ENCODE data around the gene CCT8L2.
"Not testable (repeated sequence)": the region's sequence is repeated elsewhere in the genome, so short reads cannot be mapped to it uniquely, and the experiment has no call there.

CCT8L2 gene, protein sequence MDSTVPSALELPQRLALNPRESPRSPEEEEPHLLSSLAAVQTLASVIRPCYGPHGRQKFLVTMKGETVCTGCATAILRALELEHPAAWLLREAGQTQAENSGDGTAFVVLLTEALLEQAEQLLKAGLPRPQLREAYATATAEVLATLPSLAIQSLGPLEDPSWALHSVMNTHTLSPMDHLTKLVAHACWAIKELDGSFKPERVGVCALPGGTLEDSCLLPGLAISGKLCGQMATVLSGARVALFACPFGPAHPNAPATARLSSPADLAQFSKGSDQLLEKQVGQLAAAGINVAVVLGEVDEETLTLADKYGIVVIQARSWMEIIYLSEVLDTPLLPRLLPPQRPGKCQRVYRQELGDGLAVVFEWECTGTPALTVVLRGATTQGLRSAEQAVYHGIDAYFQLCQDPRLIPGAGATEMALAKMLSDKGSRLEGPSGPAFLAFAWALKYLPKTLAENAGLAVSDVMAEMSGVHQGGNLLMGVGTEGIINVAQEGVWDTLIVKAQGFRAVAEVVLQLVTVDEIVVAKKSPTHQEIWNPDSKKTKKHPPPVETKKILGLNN

GRCh38 chr22:16592710-16593109 is at the start of gene CCT8L2:
Gene CCT8L2 (minus strand): TSS chr22:16592810. CDS start chr22:16592550, 260 bp downstream.
- not testable (repeated sequence) for H3K36me3 Mint-ChIP-seq; H3K9me3 Mint-ChIP-seq (ENCODE audit: low read depth); H3K27me3 Mint-ChIP-seq; H3K4me3 Mint-ChIP-seq; H3K27ac Mint-ChIP-seq; H3K4me1 Mint-ChIP-seq (ENCODE audit: low read depth)

DNA sequence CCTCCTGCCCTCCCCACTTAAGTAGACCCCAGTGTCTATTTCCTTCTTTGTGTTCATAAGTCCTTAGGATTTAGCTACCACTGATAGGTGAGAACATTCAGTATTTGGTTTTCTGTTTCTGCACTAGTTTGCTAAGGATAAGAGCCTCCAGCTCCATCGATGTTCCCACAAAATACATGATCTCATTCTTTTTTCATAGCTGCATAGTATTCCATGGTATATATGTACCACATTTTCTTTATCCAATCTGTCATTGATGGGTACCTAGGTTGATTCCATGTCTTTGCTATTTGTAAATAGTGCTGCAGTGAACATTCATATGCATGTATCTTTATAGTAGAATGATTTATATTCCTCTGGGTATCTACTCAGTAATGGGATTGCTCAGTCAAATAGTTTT is 42.8 kb upstream of the CCT8L2 start:
- not testable (repeated sequence) for H3K4me1 Mint-ChIP-seq (ENCODE audit: low read depth); H3K27me3 Mint-ChIP-seq; H3K9me3 Mint-ChIP-seq (ENCODE audit: low read depth); H3K4me3 Mint-ChIP-seq; H3K27ac Mint-ChIP-seq; H3K36me3 Mint-ChIP-seq

DNA sequence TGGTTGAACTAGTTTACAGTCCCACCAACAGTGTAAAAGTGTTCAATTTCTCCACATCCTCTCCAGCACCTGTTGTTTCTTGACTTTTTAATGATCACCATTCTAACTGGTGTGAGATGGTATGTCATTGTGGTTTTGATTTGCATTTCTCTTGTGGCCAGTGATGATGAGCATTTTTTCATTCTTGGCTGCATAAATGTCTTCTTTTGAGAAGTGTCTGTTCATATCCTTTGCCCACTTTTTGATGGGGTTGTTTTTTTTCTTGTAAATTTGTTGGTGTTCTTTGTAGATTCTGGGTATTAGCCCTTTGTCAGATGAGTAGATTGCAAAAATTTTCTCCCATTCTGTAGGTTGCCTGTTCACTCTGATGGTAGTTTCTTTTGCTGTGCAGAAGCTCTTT is 41.5 kb upstream of the CCT8L2 start:
- not testable (repeated sequence) for H3K9me3 Mint-ChIP-seq (ENCODE audit: low read depth); H3K4me3 Mint-ChIP-seq; H3K27ac Mint-ChIP-seq; H3K27me3 Mint-ChIP-seq; H3K36me3 Mint-ChIP-seq; H3K4me1 Mint-ChIP-seq (ENCODE audit: low read depth)

GRCh38 chr22:16628476-16628875 is 35.9 kb upstream of the CCT8L2 start:
- not testable (repeated sequence) for H3K27me3 Mint-ChIP-seq; H3K4me1 Mint-ChIP-seq (ENCODE audit: low read depth); H3K9me3 Mint-ChIP-seq (ENCODE audit: low read depth); H3K4me3 Mint-ChIP-seq; H3K36me3 Mint-ChIP-seq; H3K27ac Mint-ChIP-seq

- not testable (repeated sequence) for H3K27me3 Mint-ChIP-seq; H3K4me3 Mint-ChIP-seq; H3K9me3 Mint-ChIP-seq (ENCODE audit: low read depth); H3K4me1 Mint-ChIP-seq (ENCODE audit: low read depth); H3K36me3 Mint-ChIP-seq; H3K27ac Mint-ChIP-seq
Observed at GRCh38 chr22:16625018-16625417, 32.4 kb upstream of the CCT8L2 start.

GRCh38 chr22:16623595-16623994 is 31.0 kb upstream of the CCT8L2 start:
- H3K9me3 Mint-ChIP-seq (ENCODE audit: low read depth); H3K4me3 Mint-ChIP-seq; H3K36me3 Mint-ChIP-seq; H3K4me1 Mint-ChIP-seq (ENCODE audit: low read depth); H3K27ac Mint-ChIP-seq; H3K27me3 Mint-ChIP-seq: not testable (repeated sequence)

DNA sequence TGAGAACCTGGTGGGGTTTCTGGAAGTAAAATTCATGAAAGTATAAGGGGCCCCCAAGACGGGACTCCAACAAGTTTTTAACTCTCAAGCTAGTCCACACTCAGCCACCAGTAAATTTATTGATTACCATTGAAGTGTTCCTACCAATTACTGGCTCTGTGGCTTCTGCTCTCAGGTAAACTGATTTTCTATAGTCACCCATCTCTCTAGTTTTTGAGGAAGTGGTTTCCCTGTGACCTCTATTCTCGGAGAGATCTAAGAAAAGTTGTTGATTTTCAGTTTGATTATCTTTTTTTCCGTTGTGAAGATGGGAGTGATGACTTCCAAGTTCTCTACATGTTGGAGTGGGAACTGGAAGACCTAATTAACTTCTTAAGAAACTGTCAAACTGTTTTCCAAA is 24.9 kb upstream of the CCT8L2 start:
- not testable (repeated sequence) for H3K27me3 Mint-ChIP-seq; H3K27ac Mint-ChIP-seq; H3K4me3 Mint-ChIP-seq; H3K4me1 Mint-ChIP-seq (ENCODE audit: low read depth); H3K9me3 Mint-ChIP-seq (ENCODE audit: low read depth); H3K36me3 Mint-ChIP-seq

DNA sequence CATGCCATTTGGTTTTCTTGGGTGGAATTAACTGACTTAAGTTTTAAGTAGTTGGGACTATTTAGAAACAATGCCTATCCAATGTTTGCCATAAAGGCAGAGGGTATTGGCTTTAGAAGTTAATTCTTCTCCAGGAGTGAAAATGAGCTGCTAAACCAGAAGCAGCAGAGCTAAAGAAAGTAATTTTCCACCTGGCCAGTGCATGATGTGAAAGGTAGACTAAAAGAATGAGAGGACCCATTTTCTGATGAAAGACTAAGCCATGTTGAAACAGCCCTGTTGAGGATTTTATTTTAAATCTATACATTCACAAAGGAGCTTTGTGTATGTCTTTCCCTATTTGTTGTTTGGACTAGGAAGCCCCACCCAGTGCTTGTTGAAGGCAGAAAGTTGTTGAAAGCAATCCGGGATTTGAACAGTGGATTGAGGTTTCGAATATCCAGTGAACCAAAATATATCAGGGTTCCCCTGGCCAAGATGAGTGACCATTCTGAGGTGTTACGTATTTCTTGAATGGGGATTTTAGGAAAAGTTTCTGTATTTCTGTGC is 23.9 kb upstream of the CCT8L2 start:
- H3K4me3 Mint-ChIP-seq; H3K27ac Mint-ChIP-seq; H3K4me1 Mint-ChIP-seq (ENCODE audit: low read depth); H3K9me3 Mint-ChIP-seq (ENCODE audit: low read depth); H3K36me3 Mint-ChIP-seq: not testable (repeated sequence)
- peaks cover 17% of the 10 kb centered on the region for H3K27me3 Mint-ChIP-seq

GRCh38 chr22:16615606-16616245 is 23.1 kb upstream of the CCT8L2 start:
- not testable (repeated sequence) for H3K36me3 Mint-ChIP-seq; H3K9me3 Mint-ChIP-seq (ENCODE audit: low read depth); H3K4me1 Mint-ChIP-seq (ENCODE audit: low read depth); H3K27ac Mint-ChIP-seq; H3K4me3 Mint-ChIP-seq
- peaks cover 23% of the 10 kb centered on the region for H3K27me3 Mint-ChIP-seq

DNA sequence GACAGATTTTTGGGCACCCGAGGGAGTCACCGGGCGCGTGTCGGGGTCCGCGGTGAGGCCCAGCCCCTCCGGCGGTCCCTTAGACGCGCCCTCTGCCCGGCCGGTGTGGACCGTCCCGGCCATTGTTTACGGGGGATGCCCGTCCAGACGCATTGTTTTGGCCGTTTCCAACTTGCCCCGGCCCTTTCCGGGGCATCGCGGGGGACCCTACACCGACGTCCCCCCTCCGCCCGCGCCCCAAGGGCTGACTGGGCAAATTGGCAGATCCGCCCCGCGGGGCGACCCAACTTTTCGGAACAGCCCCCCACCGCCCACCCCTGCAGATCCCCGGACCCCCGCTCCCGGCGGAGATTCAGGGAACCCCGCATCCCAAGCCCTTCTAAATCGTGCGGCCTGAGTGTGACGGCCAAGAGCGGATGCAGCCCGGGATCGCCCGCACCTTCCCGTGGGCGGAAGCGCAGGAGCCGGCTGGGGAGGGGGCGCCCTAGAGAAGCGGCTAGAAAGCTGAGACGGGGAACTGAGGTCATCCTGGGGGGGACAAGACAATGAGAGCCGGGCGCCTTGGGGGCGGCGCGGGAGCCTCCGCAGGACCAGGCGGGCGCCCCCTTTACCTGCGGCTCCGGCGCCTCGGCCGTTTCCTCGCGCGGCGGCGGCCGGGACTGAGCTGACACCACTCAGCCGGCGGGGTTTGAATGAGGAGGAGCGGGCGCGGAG is 17.1 kb upstream of the CCT8L2 start:
- H3K27ac Mint-ChIP-seq: no peak overlapping the region
- H3K4me1 Mint-ChIP-seq (ENCODE audit: low read depth): peaks cover 3% of the 10 kb centered on the region
- H3K36me3 Mint-ChIP-seq: no peaks in the 10 kb centered on the region
- no peaks in the 10 kb centered on the region for H3K9me3 Mint-ChIP-seq (ENCODE audit: low read depth)
- H3K27me3 Mint-ChIP-seq: peaks cover 36% of the 10 kb centered on the region
- no peak overlapping the region for H3K4me3 Mint-ChIP-seq

GRCh38 chr22:16608931-16609330 is 16.3 kb upstream of the CCT8L2 start:
- Mint-ChIP-seq H3K4me3 (no peak overlapping the region), H3K9me3 (ENCODE audit: low read depth) (no peaks in the 10 kb centered on the region), H3K4me1 (ENCODE audit: low read depth) (peaks cover 3% of the 10 kb centered on the region), H3K27me3 (peaks cover 38% of the 10 kb centered on the region), H3K27ac (no peak overlapping the region), H3K36me3 (no peaks in the 10 kb centered on the region)

GRCh38 chr22:16604257-16604998 is 11.8 kb upstream of the CCT8L2 start:
- Mint-ChIP-seq H3K27me3 (peaks cover 34% of the 10 kb centered on the region), H3K4me1 (ENCODE audit: low read depth) (peaks cover 18% of the 10 kb centered on the region)
- H3K27ac Mint-ChIP-seq; H3K9me3 Mint-ChIP-seq (ENCODE audit: low read depth); H3K36me3 Mint-ChIP-seq; H3K4me3 Mint-ChIP-seq: not testable (repeated sequence)

DNA sequence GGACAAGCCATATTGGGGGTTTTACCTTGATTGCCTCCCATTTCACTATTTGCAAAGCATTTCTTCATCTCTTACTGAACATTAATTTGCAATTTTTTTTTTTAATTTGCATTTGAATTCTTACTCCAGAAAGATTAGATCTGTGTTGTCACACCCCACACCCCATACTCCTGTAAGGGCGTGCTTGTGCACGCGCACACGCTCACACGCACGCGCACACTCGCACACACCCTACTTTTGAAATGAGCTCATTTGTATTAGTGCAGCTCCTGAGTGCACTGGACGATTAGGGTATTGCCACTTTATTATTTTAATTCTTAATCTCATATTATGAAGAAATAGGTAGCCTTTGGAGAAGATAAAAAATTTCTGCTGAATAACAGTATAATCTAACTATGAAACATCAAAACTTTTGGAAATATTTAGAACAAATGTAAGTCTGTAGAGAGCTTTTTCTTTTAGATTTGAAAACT is 11.2 kb upstream of the CCT8L2 start:
- not testable (repeated sequence) for H3K36me3 Mint-ChIP-seq; H3K27ac Mint-ChIP-seq; H3K9me3 Mint-ChIP-seq (ENCODE audit: low read depth)
- peak overlapping the region; percentile 79 for H3K4me3 Mint-ChIP-seq
- peaks cover 36% of the 10 kb centered on the region for H3K27me3 Mint-ChIP-seq
- peaks cover 18% of the 10 kb centered on the region for H3K4me1 Mint-ChIP-seq (ENCODE audit: low read depth)

- Mint-ChIP-seq H3K36me3 (no peaks in the 10 kb centered on the region), H3K9me3 (ENCODE audit: low read depth) (no peaks in the 10 kb centered on the region), H3K27me3 (peaks cover 36% of the 10 kb centered on the region), H3K4me3 (peak overlapping the region; percentile 79), H3K27ac (no peak overlapping the region), H3K4me1 (ENCODE audit: low read depth) (peaks cover 18% of the 10 kb centered on the region)
Observed at GRCh38 chr22:16603448-16603768, 10.8 kb upstream of the CCT8L2 start.
